ENCODE data around the gene CX3CR1.

CX3CR1 gene

GRCh38 chr3:39268549-39268900 is 11.3 kb downstream of the CX3CR1 start:
- DNase-seq (ENCODE audit: extremely low read depth, low read depth): no peak
- TF ChIP-seq, protein P1, sequence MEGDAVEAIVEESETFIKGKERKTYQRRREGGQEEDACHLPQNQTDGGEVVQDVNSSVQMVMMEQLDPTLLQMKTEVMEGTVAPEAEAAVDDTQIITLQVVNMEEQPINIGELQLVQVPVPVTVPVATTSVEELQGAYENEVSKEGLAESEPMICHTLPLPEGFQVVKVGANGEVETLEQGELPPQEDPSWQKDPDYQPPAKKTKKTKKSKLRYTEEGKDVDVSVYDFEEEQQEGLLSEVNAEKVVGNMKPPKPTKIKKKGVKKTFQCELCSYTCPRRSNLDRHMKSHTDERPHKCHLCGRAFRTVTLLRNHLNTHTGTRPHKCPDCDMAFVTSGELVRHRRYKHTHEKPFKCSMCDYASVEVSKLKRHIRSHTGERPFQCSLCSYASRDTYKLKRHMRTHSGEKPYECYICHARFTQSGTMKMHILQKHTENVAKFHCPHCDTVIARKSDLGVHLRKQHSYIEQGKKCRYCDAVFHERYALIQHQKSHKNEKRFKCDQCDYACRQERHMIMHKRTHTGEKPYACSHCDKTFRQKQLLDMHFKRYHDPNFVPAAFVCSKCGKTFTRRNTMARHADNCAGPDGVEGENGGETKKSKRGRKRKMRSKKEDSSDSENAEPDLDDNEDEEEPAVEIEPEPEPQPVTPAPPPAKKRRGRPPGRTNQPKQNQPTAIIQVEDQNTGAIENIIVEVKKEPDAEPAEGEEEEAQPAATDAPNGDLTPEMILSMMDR (IDR thresholded peaks at IDR 0.05; ENCODE audit: low read depth, low read length, missing control alignments): no peak
- no peak overlapping the region for H3K4me3 ChIP-seq (replicated peaks; ENCODE audit: low read depth, low read length)

GRCh38 chr3:39267631-39268548 is 11.9 kb downstream of the CX3CR1 start:
- no peak for DNase-seq (ENCODE audit: extremely low read depth, low read depth)
- TF ChIP-seq, protein P1 (IDR thresholded peaks at IDR 0.05; ENCODE audit: low read depth, low read length, missing control alignments): no peak
- no peak overlapping the region for H3K4me3 ChIP-seq (replicated peaks; ENCODE audit: low read depth, low read length)

DNA sequence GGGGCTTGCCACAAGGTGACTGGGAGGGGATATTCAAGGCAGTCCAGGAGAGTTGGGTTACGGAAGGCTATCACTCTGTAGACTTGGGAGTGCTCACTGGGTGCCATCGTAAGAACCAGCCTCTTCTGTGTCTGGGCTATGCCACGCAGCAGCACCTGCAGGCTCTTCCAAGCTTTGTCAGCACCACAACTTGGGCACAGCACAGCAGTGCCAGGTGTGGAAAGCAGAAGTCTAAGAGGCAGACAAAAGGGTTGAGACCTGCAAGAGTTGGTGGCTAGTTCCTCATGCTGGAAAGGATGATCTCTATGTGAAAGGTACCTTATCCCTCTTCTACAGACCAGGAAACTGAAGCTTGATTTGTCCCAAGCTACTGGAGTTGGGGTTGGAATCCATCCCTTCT is 15.8 kb downstream of the CX3CR1 start:
- H3K4me3 ChIP-seq (replicated peaks; ENCODE audit: low read depth, low read length): no peak overlapping the region
- no peak for DNase-seq (ENCODE audit: extremely low read depth, low read depth)
- TF ChIP-seq, protein P1 (IDR thresholded peaks at IDR 0.05; ENCODE audit: low read depth, low read length, missing control alignments): no peak

DNA sequence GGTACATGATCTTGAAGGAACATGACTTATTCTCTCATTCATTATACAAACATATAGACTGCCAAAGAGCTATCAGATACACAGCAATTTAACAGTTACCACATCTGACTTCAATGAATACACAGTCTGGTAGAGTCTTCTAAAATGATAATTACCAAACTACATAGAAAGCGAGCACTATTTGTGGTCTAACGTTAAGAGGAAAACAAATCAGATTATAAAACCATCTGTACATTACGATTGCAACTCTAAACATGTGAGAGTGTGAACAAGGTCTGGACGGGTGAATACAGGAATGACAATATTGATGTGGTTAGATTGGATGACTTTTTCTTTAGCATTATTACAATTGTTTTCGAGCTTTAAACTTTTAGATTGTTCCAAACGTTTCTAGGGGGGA is 16.3 kb downstream of the CX3CR1 start:
- no peak overlapping the region for H3K4me3 ChIP-seq (replicated peaks; ENCODE audit: low read depth, low read length)
- TF ChIP-seq, protein P1 (IDR thresholded peaks at IDR 0.05; ENCODE audit: low read depth, low read length, missing control alignments): no peak
- DNase-seq (ENCODE audit: extremely low read depth, low read depth): no peak

- no peak for DNase-seq (ENCODE audit: extremely low read depth, low read depth)
- H3K4me3 ChIP-seq (replicated peaks; ENCODE audit: low read depth, low read length): no peak overlapping the region
- TF ChIP-seq, protein P1 (IDR thresholded peaks at IDR 0.05; ENCODE audit: low read depth, low read length, missing control alignments): no peak
Observed at GRCh38 chr3:39262846-39263245, 17.0 kb downstream of the CX3CR1 start.

- TF ChIP-seq, protein P1 (IDR thresholded peaks at IDR 0.05; ENCODE audit: low read depth, low read length, missing control alignments): no peak
- no peak for DNase-seq (ENCODE audit: extremely low read depth, low read depth)
Observed at GRCh38 chr3:39261726-39262125, 18.1 kb downstream of the CX3CR1 start.

More at GRCh38 chr3:39261726-39262125, 18.1 kb downstream of the CX3CR1 start:
- H3K4me3 ChIP-seq (replicated peaks; ENCODE audit: low read depth, low read length): no peak overlapping the region
